HFFc6 (cell line): ENCODE data around the gene DDX41. TPM values are rescaled to one million over a fixed set of nuclear protein-coding genes. Genes with fewer than 3 reads are reported as not detected.

ENCODE experiments used
- DNase-seq: peaks from one replicate; pipeline ENCODE4 v3.0.0-alpha.2; 2018
- H3K27ac Mint-ChIP-seq: 2 replicates; pipeline ENCODE4 v1.8.0; 2020; ENCODE audit warnings: mild to moderate bottlenecking, mixed read lengths
- H3K27me3 Mint-ChIP-seq: 2 replicates; pipeline ENCODE4 v1.8.0; 2021; ENCODE audit warnings: mild to moderate bottlenecking, moderate library complexity, mixed read lengths; ENCODE audit not compliant: insufficient read depth
- H3K36me3 Mint-ChIP-seq: 2 replicates; pipeline ENCODE4 v1.8.0; 2021; ENCODE audit warnings: low read depth, mixed read lengths
- H3K4me1 Mint-ChIP-seq: 2 replicates; pipeline ENCODE4 v1.8.0; 2020; ENCODE audit warnings: low read depth, mixed read lengths
- H3K4me3 Mint-ChIP-seq: 2 replicates; pipeline ENCODE4 v1.8.0; 2020; ENCODE audit warnings: mild to moderate bottlenecking, moderate library complexity, mixed read lengths
- H3K9me3 Mint-ChIP-seq: 2 replicates; pipeline ENCODE4 v1.8.0; 2020; ENCODE audit warnings: mild to moderate bottlenecking, mixed read lengths
- total RNA-seq, 6 experiments: library from RNA; stranded (reverse); fragmentation: NEBNext Ultra II Directional; extraction: Animal tissue kit (Norgen Biotek cat#: 25700); gene quantifications; 2 replicates in 1 of 6; 3 replicates in 5 of 6; pipeline ENCODE4 v1.2.3, GENCODE V29; 2021
- TF ChIP-seq, protein P1 (sequence below): fragments of 200-600 bp; sonication (generic); IDR thresholded peaks from 2 replicates; pipeline ENCODE4 v1.5.0; 2021; ENCODE audit warnings: antibody characterized with exemption, mild to moderate bottlenecking

The DDX41 gene
- total RNA-seq, 6 experiments from 2014 or later, result 83.8 to 105 (median 98.5) TPM

GRCh38 chr5:177524941-177525655 lies 8.3 kb upstream of the DDX41 start:
- Mint-ChIP-seq H3K27me3 (no peaks in the 10 kb centered on the region; the same call in none of the 2 replicates), H3K27ac (no peak overlapping the region), H3K4me1 (no peaks in the 10 kb centered on the region), H3K4me3 (no peak overlapping the region), H3K36me3 (peaks cover 6% of the 10 kb centered on the region), H3K9me3 (no peaks in the 10 kb centered on the region)
- DNase-seq, result no peak
- TF ChIP-seq, protein P1, sequence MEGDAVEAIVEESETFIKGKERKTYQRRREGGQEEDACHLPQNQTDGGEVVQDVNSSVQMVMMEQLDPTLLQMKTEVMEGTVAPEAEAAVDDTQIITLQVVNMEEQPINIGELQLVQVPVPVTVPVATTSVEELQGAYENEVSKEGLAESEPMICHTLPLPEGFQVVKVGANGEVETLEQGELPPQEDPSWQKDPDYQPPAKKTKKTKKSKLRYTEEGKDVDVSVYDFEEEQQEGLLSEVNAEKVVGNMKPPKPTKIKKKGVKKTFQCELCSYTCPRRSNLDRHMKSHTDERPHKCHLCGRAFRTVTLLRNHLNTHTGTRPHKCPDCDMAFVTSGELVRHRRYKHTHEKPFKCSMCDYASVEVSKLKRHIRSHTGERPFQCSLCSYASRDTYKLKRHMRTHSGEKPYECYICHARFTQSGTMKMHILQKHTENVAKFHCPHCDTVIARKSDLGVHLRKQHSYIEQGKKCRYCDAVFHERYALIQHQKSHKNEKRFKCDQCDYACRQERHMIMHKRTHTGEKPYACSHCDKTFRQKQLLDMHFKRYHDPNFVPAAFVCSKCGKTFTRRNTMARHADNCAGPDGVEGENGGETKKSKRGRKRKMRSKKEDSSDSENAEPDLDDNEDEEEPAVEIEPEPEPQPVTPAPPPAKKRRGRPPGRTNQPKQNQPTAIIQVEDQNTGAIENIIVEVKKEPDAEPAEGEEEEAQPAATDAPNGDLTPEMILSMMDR, result no peak

- no peak for DNase-seq
- Mint-ChIP-seq H3K36me3 (peaks cover 10% of the 10 kb centered on the region), H3K9me3 (no peaks in the 10 kb centered on the region), H3K27ac (no peak overlapping the region), H3K4me3 (no peak overlapping the region), H3K27me3 (no peaks in the 10 kb centered on the region; the same call in none of the 2 replicates), H3K4me1 (0 out of 2 replicates have a peak, but pooled peaks cover 2% of the 10 kb centered on the region)
- TF ChIP-seq, protein P1, result no peak
Measured at GRCh38 chr5:177524539-177524900, 7.8 kb upstream of the DDX41 start.

DNA sequence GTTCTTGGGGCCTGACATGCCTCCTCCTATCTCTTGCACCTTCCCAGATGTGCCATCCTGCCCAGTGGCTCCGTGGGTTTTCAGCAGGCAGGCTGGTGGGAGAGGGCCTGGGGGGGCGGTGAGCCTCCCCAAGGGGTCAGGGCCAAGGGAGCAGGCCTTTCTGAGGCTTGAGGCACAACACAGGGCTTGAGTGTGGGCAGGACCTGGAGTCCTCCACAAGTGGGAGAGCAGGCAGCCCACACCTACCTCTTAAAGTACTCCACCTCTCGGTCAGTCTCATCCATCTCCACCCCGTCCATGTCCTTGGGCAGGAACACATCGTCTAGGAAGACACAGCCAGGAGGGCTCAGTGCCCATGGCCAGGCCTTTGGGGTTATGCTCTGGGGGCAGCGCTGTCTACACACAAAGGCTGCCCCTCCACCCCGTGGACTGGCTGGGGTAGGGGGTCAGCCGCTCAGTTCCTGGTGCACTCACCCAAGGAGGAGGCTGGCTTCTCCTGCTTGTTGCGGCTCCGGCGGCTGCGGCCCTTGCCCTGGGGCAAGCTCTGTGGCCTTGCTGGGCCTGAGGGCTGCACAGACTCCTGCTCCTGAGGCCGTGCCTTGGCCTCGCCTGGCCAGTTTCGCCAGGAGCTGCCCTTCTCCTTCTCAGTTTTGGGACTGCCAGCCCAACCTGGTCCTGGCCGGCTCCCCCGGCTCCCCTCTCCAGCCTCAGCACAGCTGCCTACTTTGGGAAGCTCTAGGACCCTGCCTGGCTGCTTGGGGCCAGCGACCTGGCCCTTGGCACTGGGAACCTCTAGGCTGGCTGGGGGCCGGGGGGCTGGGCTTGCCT lies 7.2 kb upstream of the DDX41 start:
- Mint-ChIP-seq H3K27ac (no peak overlapping the region), H3K27me3 (no peaks in the 10 kb centered on the region; the same call in none of the 2 replicates), H3K4me1 (0 out of 2 replicates have a peak, but pooled peaks cover 8% of the 10 kb centered on the region), H3K4me3 (no peak overlapping the region), H3K36me3 (peaks cover 11% of the 10 kb centered on the region; the same call in 1 of the 2 replicates), H3K9me3 (no peaks in the 10 kb centered on the region)
- TF ChIP-seq, protein P1, result no peak
- no peak for DNase-seq

- H3K4me3 Mint-ChIP-seq, result no peak overlapping the region
- H3K27me3 Mint-ChIP-seq, result peaks cover 2% of the 10 kb centered on the region
- peaks cover 14% of the 10 kb centered on the region for H3K36me3 Mint-ChIP-seq
- no peak for DNase-seq
- H3K27ac Mint-ChIP-seq, result no peak overlapping the region; the same call in 1 of the 2 replicates
- no peaks in the 10 kb centered on the region for H3K9me3 Mint-ChIP-seq
- TF ChIP-seq, protein P1, result peak; percentile 40; the same call in 1 of the 2 replicates
- peaks cover 12% of the 10 kb centered on the region for H3K4me1 Mint-ChIP-seq
Measured at GRCh38 chr5:177520916-177521513, 4.3 kb upstream of the DDX41 start.

DNA sequence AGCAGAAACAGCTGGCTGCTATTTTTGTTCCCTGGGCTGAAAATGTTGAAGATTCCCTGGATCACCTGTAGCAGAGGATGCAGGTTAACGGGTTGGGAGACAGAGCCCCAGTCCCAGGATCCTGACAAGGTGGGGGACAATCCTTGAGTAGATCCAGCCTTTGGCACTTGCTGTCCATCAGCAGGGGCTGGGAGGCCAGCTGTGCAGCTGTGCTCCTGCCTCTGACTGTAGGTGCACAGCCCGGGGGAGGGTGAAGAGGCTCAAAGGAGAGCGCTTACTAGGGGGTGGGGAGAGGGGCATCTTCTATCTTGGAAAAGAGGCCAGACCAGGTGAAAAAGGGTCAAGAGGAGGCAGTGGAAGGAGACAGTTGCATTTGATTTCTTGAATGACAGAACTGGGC lies 3.5 kb upstream of the DDX41 start:
- Mint-ChIP-seq H3K4me1 (peaks cover 20% of the 10 kb centered on the region), H3K27me3 (peaks cover 2% of the 10 kb centered on the region), H3K4me3 (no peak overlapping the region), H3K36me3 (peaks cover 21% of the 10 kb centered on the region), H3K9me3 (no peaks in the 10 kb centered on the region), H3K27ac (peak overlapping the region; percentile 22; the same call in 1 of the 2 replicates)
- TF ChIP-seq, protein P1, result no peak
- no peak for DNase-seq
